ENCODE results near the gene AP2A1. TPM values are rescaled to one million over a fixed set of nuclear protein-coding genes. Genes with fewer than 3 reads are reported as not detected.

The AP2A1 gene
- total RNA-seq, result 46.6 and 81.9 TPM in 2 replicates

GRCh38 chr19:49766930-49767299 is at the start of gene AP2A1:
AP2A1 (plus strand) TSS chr19:49767001; CDS start chr19:49767134, 133 bp downstream.

GRCh38 chr19:49763230-49763629 is 3.6 kb upstream of the AP2A1 start, which contains the start of gene TSKS:
TSKS (minus strand) TSS chr19:49763306; CDS start chr19:49763247, 59 bp downstream.

GRCh38 chr19:49812997-49813861 is 46.4 kb downstream of the AP2A1 start, which contains the start of gene FUZ:
FUZ (minus strand) TSS chr19:49813292; CDS start chr19:49813106, 186 bp downstream.

GRCh38 chr19:49817964-49818648 is 51.3 kb downstream of the AP2A1 start, which contains the start of gene MED25:
MED25 (plus strand) TSS chr19:49818289; CDS start chr19:49818342, 53 bp downstream.

GRCh38 chr19:49850487-49851342 is 83.9 kb downstream of the AP2A1 start, which contains the start of gene PTOV1:
PTOV1 (plus strand) TSS chr19:49851159.

Other genes starting within 250 kb of the AP2A1 start
- 10.5 and 15.2 TPM in 2 replicates for gene RCN3, start 239.0 kb upstream of the AP2A1 start, total RNA-seq
- gene NOSIP, start 186.4 kb upstream of the AP2A1 start, total RNA-seq, result 126 and 136 TPM in 2 replicates
- 2.6 and 3.7 TPM in 2 replicates for gene PRRG2, start 185.7 kb upstream of the AP2A1 start, total RNA-seq
- gene PRR12, start 175.8 kb upstream of the AP2A1 start, total RNA-seq, result 2.3 and 4.5 TPM in 2 replicates
- gene RRAS, start 126.9 kb upstream of the AP2A1 start, total RNA-seq, result 22.3 and 30.3 TPM in 2 replicates
- gene SCAF1, start 124.8 kb upstream of the AP2A1 start, total RNA-seq, result 8.3 and 20.1 TPM in 2 replicates
- 65.2 and 71.7 TPM in 2 replicates for gene IRF3, start 101.1 kb upstream of the AP2A1 start, total RNA-seq
- gene BCL2L12, start 101.1 kb upstream of the AP2A1 start, total RNA-seq, result 4.5 and 7.0 TPM in 2 replicates
- gene PRMT1, start 89.7 kb upstream of the AP2A1 start, total RNA-seq, result 400 and 451 TPM in 2 replicates
- 0.63 and 3.2 TPM in 2 replicates for gene ADM5, start 77.4 kb upstream of the AP2A1 start, total RNA-seq
- 22.8 and 24.9 TPM in 2 replicates for gene CPT1C, start 75.9 kb upstream of the AP2A1 start, total RNA-seq
- not detected in 2 replicates for gene TSKS, start 3.7 kb upstream of the AP2A1 start, total RNA-seq
- gene FUZ, start 46.3 kb downstream of the AP2A1 start, total RNA-seq, result 19.3 and 20.0 TPM in 2 replicates
- 9.7 and 25.1 TPM in 2 replicates for gene MED25, start 51.3 kb downstream of the AP2A1 start, total RNA-seq
- 37.2 and 79.3 TPM in 2 replicates for gene PTOV1, start 84.2 kb downstream of the AP2A1 start, total RNA-seq
- gene PNKP, start 100.6 kb downstream of the AP2A1 start, total RNA-seq, result 32.1 and 46.5 TPM in 2 replicates
- 6.6 and 12.7 TPM in 2 replicates for gene AKT1S1, start 110.4 kb downstream of the AP2A1 start, total RNA-seq
- gene TBC1D17, start 110.7 kb downstream of the AP2A1 start, total RNA-seq, result 7.8 and 10.9 TPM in 2 replicates
- 4.0 and 7.0 TPM in 2 replicates for gene IL4I1, start 129.9 kb downstream of the AP2A1 start, total RNA-seq
- 3.4 and 5.8 TPM in 2 replicates for gene ATF5, start 162.2 kb downstream of the AP2A1 start, total RNA-seq
- 21.0 and 49.7 TPM in 2 replicates for gene NUP62, start 162.5 kb downstream of the AP2A1 start, total RNA-seq
- gene SIGLEC11, start 194.2 kb downstream of the AP2A1 start, total RNA-seq, result not detected in 2 replicates